ENCODE data around the gene SETD9. TPM values are rescaled to one million over a fixed set of nuclear protein-coding genes. Genes with fewer than 3 reads are reported as not detected.
A peak's percentile ranks its signal among the peaks of the same experiment; 100 is the strongest.

The SETD9 gene, protein sequence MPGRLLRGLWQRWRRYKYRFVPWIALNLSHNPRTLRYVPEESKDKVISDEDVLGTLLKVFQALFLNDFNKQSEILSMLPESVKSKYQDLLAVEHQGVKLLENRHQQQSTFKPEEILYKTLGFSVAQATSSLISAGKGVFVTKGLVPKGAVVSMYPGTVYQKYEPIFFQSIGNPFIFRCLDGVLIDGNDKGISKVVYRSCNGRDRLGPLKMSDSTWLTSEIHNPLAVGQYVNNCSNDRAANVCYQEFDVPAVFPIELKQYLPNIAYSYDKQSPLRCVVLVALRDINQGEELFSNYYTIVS
- 11.2 and 13.6 TPM in 2 replicates for total RNA-seq

DNA sequence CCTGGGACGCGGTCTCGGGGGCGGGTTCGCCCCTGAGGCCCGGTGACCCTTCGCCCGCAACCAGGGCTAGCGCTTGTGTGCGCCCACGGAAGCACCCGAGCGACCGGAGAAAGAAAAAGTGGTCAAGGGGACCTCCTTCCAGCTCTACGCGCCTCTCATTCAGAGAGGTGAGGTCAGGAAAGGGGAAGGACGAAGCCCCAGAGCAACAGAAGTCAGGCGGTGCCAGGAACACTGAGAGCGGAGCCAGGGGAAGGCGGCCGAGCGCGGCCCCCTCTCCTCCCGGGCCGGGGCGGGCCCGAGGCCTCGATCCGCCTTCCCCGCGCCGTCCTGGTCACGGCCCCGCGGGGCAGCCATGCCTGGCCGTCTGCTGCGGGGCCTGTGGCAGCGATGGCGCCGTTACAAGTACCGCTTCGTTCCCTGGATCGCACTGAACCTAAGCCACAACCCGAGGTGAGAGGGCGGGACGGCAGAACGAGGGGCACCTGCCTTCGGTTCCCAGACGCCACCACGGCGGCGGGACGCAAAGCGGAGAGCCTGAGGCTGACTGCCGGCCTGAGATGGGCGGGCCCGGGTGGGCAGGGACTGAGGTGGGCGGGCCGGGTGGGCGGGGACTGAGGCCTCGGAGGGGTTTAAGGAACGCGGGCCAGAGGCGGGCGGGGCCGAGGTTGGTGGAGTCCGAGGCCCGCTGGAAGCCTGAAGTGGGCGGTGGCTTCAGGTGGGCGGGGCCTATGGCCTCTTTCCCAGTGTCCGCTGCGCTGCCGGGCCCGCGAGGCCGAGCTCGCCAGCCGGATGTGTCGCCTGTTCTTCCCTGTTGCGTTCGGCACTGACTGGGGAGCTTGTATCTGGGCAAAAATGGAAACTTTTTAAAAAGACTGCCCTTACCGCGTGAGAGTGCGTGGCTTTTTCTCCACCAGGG, at the start of gene SETD9:
SETD9 (plus strand) TSS at position 303 of the 916 bp plus-strand sequence; CDS start at position 353, 50 bp downstream.
- Histone ChIP-seq H3K4me3 (ENCODE audit: insufficient read depth, low read length) (peak within 1 kb of the TSS; percentile 87), H3K36me3 (ENCODE audit: insufficient read depth, low read length) (no peaks in the 10 kb centered on the region), H2AFZ (ENCODE audit: low read length) (peak within 1 kb of the TSS; percentile 98), H3K9me3 (ENCODE audit: low read depth, low read length) (no peaks in the 10 kb centered on the region), H3K4me2 (ENCODE audit: insufficient read depth, low read length) (peak within 1 kb of the TSS; percentile 96), H3K27ac (ENCODE audit: low read depth, low read length) (peak within 1 kb of the TSS; percentile 97), H4K20me1 (ENCODE audit: insufficient read depth, low read length) (no peaks in the 10 kb centered on the region), H3K27me3 (ENCODE audit: insufficient read depth, low read length) (no peaks in the 10 kb centered on the region), H3K4me1 (ENCODE audit: insufficient read depth, low read length) (peaks cover 10% of the 10 kb centered on the region), H3K79me2 (ENCODE audit: insufficient read depth, low read length) (no peaks in the 10 kb centered on the region)
- TF ChIP-seq, protein P1, sequence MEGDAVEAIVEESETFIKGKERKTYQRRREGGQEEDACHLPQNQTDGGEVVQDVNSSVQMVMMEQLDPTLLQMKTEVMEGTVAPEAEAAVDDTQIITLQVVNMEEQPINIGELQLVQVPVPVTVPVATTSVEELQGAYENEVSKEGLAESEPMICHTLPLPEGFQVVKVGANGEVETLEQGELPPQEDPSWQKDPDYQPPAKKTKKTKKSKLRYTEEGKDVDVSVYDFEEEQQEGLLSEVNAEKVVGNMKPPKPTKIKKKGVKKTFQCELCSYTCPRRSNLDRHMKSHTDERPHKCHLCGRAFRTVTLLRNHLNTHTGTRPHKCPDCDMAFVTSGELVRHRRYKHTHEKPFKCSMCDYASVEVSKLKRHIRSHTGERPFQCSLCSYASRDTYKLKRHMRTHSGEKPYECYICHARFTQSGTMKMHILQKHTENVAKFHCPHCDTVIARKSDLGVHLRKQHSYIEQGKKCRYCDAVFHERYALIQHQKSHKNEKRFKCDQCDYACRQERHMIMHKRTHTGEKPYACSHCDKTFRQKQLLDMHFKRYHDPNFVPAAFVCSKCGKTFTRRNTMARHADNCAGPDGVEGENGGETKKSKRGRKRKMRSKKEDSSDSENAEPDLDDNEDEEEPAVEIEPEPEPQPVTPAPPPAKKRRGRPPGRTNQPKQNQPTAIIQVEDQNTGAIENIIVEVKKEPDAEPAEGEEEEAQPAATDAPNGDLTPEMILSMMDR (IDR thresholded peaks at IDR 0.05; ENCODE audit: extremely low read depth, low read depth, low read length): no peak
- DNase-seq (ENCODE audit: insufficient read length, low spot score, missing footprints): peak; percentile 98

DNA sequence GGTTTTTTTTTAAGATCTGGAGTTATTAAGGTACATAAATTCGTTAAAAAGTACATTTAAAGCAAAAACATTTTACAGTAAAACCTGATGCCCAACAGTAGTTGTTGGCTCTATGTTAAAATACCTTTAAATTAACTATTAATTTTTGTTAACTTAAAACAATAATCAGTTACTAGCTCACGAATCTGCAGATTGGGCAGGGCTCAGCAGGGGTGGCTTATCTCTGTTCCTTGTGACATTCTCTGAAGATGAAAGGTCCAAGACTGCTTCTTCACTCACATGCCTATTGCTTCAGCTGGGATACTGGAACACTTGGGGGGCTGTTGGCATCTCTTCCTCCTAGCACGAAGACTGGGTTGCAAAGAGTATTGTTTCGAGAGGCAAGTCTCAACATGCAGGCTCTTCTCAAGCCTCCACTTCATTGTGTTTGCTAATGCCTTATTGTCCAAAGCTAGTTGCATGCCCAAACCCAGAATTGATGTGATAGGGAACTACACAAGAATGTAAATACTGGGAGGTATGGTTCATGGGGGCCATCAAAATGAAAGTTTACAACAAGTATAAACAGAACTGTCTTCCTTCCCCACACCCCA, 47.4 kb upstream of the SETD9 start:
- TF ChIP-seq, protein P1 (IDR thresholded peaks at IDR 0.05; ENCODE audit: extremely low read depth, low read depth, low read length): no peak
- H3K27me3 ChIP-seq (ENCODE audit: insufficient read depth, low read length): no peaks in the 10 kb centered on the region
- H3K79me2 ChIP-seq (ENCODE audit: insufficient read depth, low read length): no peaks in the 10 kb centered on the region
- no peaks in the 10 kb centered on the region for H3K9me3 ChIP-seq (ENCODE audit: low read depth, low read length)
- no peaks in the 10 kb centered on the region for H3K4me1 ChIP-seq (ENCODE audit: insufficient read depth, low read length)
- no peaks in the 10 kb centered on the region for H4K20me1 ChIP-seq (ENCODE audit: insufficient read depth, low read length)
- H3K36me3 ChIP-seq (ENCODE audit: insufficient read depth, low read length): peaks cover 8% of the 10 kb centered on the region
- H2AFZ ChIP-seq (ENCODE audit: low read length): no peak overlapping the region
- H3K27ac ChIP-seq (ENCODE audit: low read depth, low read length): no peak overlapping the region
- no peak overlapping the region for H3K4me3 ChIP-seq (ENCODE audit: insufficient read depth, low read length)
- no peak overlapping the region for H3K4me2 ChIP-seq (ENCODE audit: insufficient read depth, low read length)
- DNase-seq (ENCODE audit: insufficient read length, low spot score, missing footprints): no peak

DNA sequence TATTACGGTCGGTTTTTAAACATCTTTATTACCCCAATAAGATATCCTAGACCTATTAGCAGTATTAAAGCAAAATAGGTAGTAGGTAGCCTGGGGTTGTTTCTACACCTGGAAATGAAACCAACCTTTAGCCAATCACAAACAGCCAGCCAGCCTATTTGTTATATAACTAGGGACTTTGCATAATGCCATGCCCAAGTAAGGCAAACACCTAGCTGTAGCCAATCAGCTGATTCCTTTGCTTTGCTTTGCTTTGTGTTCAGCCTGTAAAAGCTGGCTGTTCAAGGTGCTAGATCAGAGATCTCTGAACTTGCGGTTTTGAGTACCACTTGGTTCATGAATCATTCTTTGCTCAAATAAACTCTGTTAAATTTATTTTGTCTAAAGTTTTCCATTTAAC, 46.5 kb upstream of the SETD9 start:
- H2AFZ ChIP-seq (ENCODE audit: low read length): no peak overlapping the region
- no peak for DNase-seq (ENCODE audit: insufficient read length, low spot score, missing footprints)
- no peaks in the 10 kb centered on the region for H4K20me1 ChIP-seq (ENCODE audit: insufficient read depth, low read length)
- H3K4me2 ChIP-seq (ENCODE audit: insufficient read depth, low read length): no peak overlapping the region
- no peak overlapping the region for H3K27ac ChIP-seq (ENCODE audit: low read depth, low read length)
- H3K79me2 ChIP-seq (ENCODE audit: insufficient read depth, low read length): no peaks in the 10 kb centered on the region
- peaks cover 8% of the 10 kb centered on the region for H3K36me3 ChIP-seq (ENCODE audit: insufficient read depth, low read length)
- TF ChIP-seq, protein P1 (IDR thresholded peaks at IDR 0.05; ENCODE audit: extremely low read depth, low read depth, low read length): no peak
- no peaks in the 10 kb centered on the region for H3K27me3 ChIP-seq (ENCODE audit: insufficient read depth, low read length)
- no peaks in the 10 kb centered on the region for H3K9me3 ChIP-seq (ENCODE audit: low read depth, low read length)
- H3K4me3 ChIP-seq (ENCODE audit: insufficient read depth, low read length): no peak overlapping the region
- no peaks in the 10 kb centered on the region for H3K4me1 ChIP-seq (ENCODE audit: insufficient read depth, low read length)
